Esophagus muscularis mucosa (tissue), 4 donors: ENCODE measurements around the gene SCN9A. TPM values are rescaled to one million over a fixed set of nuclear protein-coding genes. Genes with fewer than 3 reads are reported as not detected.

Experiments
- DNase-seq: peaks from one replicate; pipeline ENCODE4 v3.0.0-alpha.2; 2017; ENCODE audit errors: extremely low spot score
- H3K27ac ChIP-seq, 4 donors: fragments of 200-600 bp; sonication (generic); replicated peaks in 1 of 4; 1 replicate in 3 of 4; 2 replicates in 1 of 4; pipeline ENCODE4 v1.5.1; 2016 to 2019; ENCODE audit warnings: mild to moderate bottlenecking in 1 of 4
- H3K27me3 ChIP-seq, 4 donors: fragments of 200-600 bp; sonication (generic); one replicate each; pipeline versions ENCODE4 v1.5.1 to v1.6.0; 2016 to 2019
- H3K36me3 ChIP-seq, 4 donors: fragments of 200-600 bp; sonication (generic); one replicate each; pipeline ENCODE4 v1.5.1; 2016 to 2019
- H3K4me1 ChIP-seq, 4 donors: fragments of 200-600 bp; sonication (generic); one replicate each; pipeline ENCODE4 v1.5.1; 2016 to 2019
- H3K4me3 ChIP-seq, 4 donors: fragments of 200-600 bp; sonication (generic); 1 replicate in 2 of 4; 2 replicates in 2 of 4; pipeline ENCODE4 v1.5.1; 2016 to 2019; ENCODE audit warnings: mild to moderate bottlenecking in 4 of 4, moderate library complexity in 1 of 4
- H3K9me3 ChIP-seq, 4 donors: fragments of 200-600 bp; sonication (generic); 1 replicate in 3 of 4; 2 replicates in 1 of 4; pipeline ENCODE4 v1.5.1; 2016 to 2019
- CTCF ChIP-seq, 3 experiments: fragments of 200-600 bp in 2 of 3; fragments of 450-650 bp in 1 of 3; sonication (generic) in 2 of 3; IDR thresholded peaks; one replicate each; pipeline ENCODE4 v1.5.1; 2017 to 2019; ENCODE audit warnings: antibody characterized with exemption in 3 of 3, mild to moderate bottlenecking in 2 of 3, moderate library complexity in 1 of 3
- EP300 ChIP-seq: sonication (generic); formaldehyde crosslinking; IDR thresholded peaks from one replicate; pipeline ENCODE4 v1.6.1; 2017; ENCODE audit warnings: antibody characterized with exemption
- POLR2A ChIP-seq: fragments of 450-650 bp; IDR thresholded peaks from one replicate; pipeline ENCODE4 v1.6.1; 2017; ENCODE audit warnings: antibody characterized with exemption, moderate library complexity, mild to moderate bottlenecking, low read depth
- POLR2AphosphoS5 ChIP-seq, 2 donors: sonication (generic); formaldehyde crosslinking; IDR thresholded peaks; one replicate each; pipeline ENCODE4 v1.6.1; 2017; ENCODE audit warnings: antibody characterized with exemption in 2 of 2
- WGBS: methylation state at CpG from one replicate; pipeline ENCODE4 v1.1.5; 2018; 5-methylcytosine and 5-hydroxymethylcytosine counted together
- intact Hi-C: fragments of 100-400 bp; cut with DNase I; formaldehyde crosslinking; loops from one replicate; pipeline ENCODE4 v1.15.1; 2023
- total RNA-seq, 4 donors: library from RNA; depleted of rRNA; stranded (reverse); fragments of >200 nt; gene quantifications; one replicate each; pipeline versions ENCODE4 v1.1.0 to v1.2.1, GENCODE V29; 2016

The SCN9A gene
- total RNA-seq, 4 donors from 2014 or later = 4.0 to 7.8 (median 5.2) TPM

GRCh38 chr2:166332106-166332505 is 43.6 kb downstream of the SCN9A start:
- no peak for DNase-seq
- Histone ChIP-seq H3K36me3 (no peaks in the 10 kb centered on the region), H3K4me1 (no peaks in the 10 kb centered on the region), H3K4me3 (no peak overlapping the region), H3K27me3 (no peaks in the 10 kb centered on the region), H3K27ac (no peak overlapping the region), H3K9me3 (no peaks in the 10 kb centered on the region)
- intact Hi-C loops = no loop called here
- no peak for TF ChIP-seq CTCF (IDR thresholded peaks at IDR 0.05)
- no peak for TF ChIP-seq EP300
- TF ChIP-seq POLR2AphosphoS5 (IDR thresholded peaks at IDR 0.05) = no peak
- TF ChIP-seq POLR2A = no peak

- DNase-seq = no peak
- H3K4me3 ChIP-seq = no peak overlapping the region
- no peaks in the 10 kb centered on the region for H3K9me3 ChIP-seq
- WGBS = 95% methylated on average over 1 of the region's 1 CpG
- TF ChIP-seq EP300 = no peak
- no peak for TF ChIP-seq POLR2AphosphoS5 (IDR thresholded peaks at IDR 0.05)
- no peak for TF ChIP-seq POLR2A
- TF ChIP-seq CTCF (IDR thresholded peaks at IDR 0.05) = no peak
- H3K36me3 ChIP-seq = no peaks in the 10 kb centered on the region
- no peaks in the 10 kb centered on the region for H3K27me3 ChIP-seq
- H3K4me1 ChIP-seq = no peaks in the 10 kb centered on the region
- H3K27ac ChIP-seq = no peak overlapping the region
- intact Hi-C loops = no loop called here
These were observed 44.3 kb downstream of the SCN9A start for GRCh38 chr2:166331468-166331867.

- H3K36me3 ChIP-seq = no peaks in the 10 kb centered on the region
- intact Hi-C loops = no loop called here
- no peak overlapping the region for H3K27ac ChIP-seq
- H3K9me3 ChIP-seq = no peaks in the 10 kb centered on the region
- no peak for DNase-seq
- H3K27me3 ChIP-seq = no peaks in the 10 kb centered on the region
- H3K4me1 ChIP-seq = no peaks in the 10 kb centered on the region
- TF ChIP-seq POLR2A = no peak
- TF ChIP-seq EP300 = no peak
- H3K4me3 ChIP-seq = no peak overlapping the region
These were observed 46.3 kb downstream of the SCN9A start for GRCh38 chr2:166329465-166329864.

GRCh38 chr2:166328147-166328546 is 47.6 kb downstream of the SCN9A start:
- intact Hi-C loops = no loop called here
- H3K4me1 ChIP-seq = no peaks in the 10 kb centered on the region
- no peak for TF ChIP-seq POLR2AphosphoS5 (IDR thresholded peaks at IDR 0.05)
- TF ChIP-seq POLR2A = no peak
- TF ChIP-seq EP300 = no peak
- no peak for TF ChIP-seq CTCF (IDR thresholded peaks at IDR 0.05)
- H3K36me3 ChIP-seq = no peaks in the 10 kb centered on the region
- H3K9me3 ChIP-seq = no peaks in the 10 kb centered on the region
- DNase-seq = no peak
- no peaks in the 10 kb centered on the region for H3K27me3 ChIP-seq
- WGBS = 53% methylated on average over 3 of the region's 3 CpGs
- no peak overlapping the region for H3K4me3 ChIP-seq
- H3K27ac ChIP-seq = no peak overlapping the region

GRCh38 chr2:166321076-166321475 is 54.7 kb downstream of the SCN9A start:
- Histone ChIP-seq H3K27ac (no peak overlapping the region), H3K9me3 (no peaks in the 10 kb centered on the region), H3K36me3 (no peaks in the 10 kb centered on the region), H3K4me3 (no peak overlapping the region), H3K4me1 (no peaks in the 10 kb centered on the region), H3K27me3 (no peaks in the 10 kb centered on the region)
- intact Hi-C loops = no loop called here
- TF ChIP-seq POLR2AphosphoS5 (IDR thresholded peaks at IDR 0.05) = no peak
- TF ChIP-seq EP300 = no peak
- TF ChIP-seq POLR2A = no peak
- TF ChIP-seq CTCF (IDR thresholded peaks at IDR 0.05) = no peak
- 85% methylated on average over 3 of the region's 3 CpGs for WGBS
- DNase-seq = no peak
